Colonic mucosa (tissue), 4 donors: Measurements from ENCODE around the gene TMEM263. TPM values are rescaled to one million over a fixed set of nuclear protein-coding genes. Genes with fewer than 3 reads are reported as not detected.

Experiments
- DNase-seq: peaks from one replicate; pipeline ENCODE4 v3.0.0-alpha.2; 2020
- H3K27ac ChIP-seq: fragments of 200-600 bp; one replicate; pipeline ENCODE4 v1.8.0; 2021
- H3K27me3 ChIP-seq: fragments of 200-600 bp; one replicate; pipeline ENCODE4 v1.8.0; 2021
- H3K36me3 ChIP-seq: fragments of 200-600 bp; one replicate; pipeline ENCODE4 v1.8.0; 2021
- H3K4me1 ChIP-seq: fragments of 200-600 bp; one replicate; pipeline ENCODE4 v1.8.0; 2021; ENCODE audit warnings: mild to moderate bottlenecking
- H3K4me3 ChIP-seq: fragments of 200-600 bp; one replicate; pipeline ENCODE4 v1.8.0; 2021
- H3K9ac ChIP-seq, 2 donors: one replicate each; pipeline ENCODE4 v1.7.0; 2013; ENCODE audit warnings: control low read depth in 2 of 2, low read depth in 2 of 2, low read length in 2 of 2
- H3K9me3 ChIP-seq: fragments of 200-600 bp; one replicate; pipeline ENCODE4 v1.8.0; 2021
- intact Hi-C: fragments of 100-400 bp; cut with DNase I; formaldehyde crosslinking; loops from one replicate; pipeline ENCODE4 v1.14.1; 2022
- total RNA-seq, 2 donors: library from RNA; stranded (reverse); fragmentation: NEBNext Ultra II Directional in 1 of 2; extraction: Animal tissue kit (Norgen Biotek cat#: 25700) in 1 of 2; gene quantifications; one replicate each; pipeline ENCODE4 v1.2.1, GENCODE V29; 2021
- TF ChIP-seq, protein P1 (sequence below): fragments of 200-600 bp; IDR thresholded peaks from one replicate; pipeline ENCODE4 v1.8.0; 2022; ENCODE audit warnings: antibody characterized with exemption, mild to moderate bottlenecking
- donor health status: healthy.
- donor health status: DM: no; HTN: no; CAD: no.
- donor health status: DM: no; HTN: no; CAD: no.

Gene TMEM263
- total RNA-seq, 2 donors from 2014 or later: 29.6 to 41.9 TPM

DNA sequence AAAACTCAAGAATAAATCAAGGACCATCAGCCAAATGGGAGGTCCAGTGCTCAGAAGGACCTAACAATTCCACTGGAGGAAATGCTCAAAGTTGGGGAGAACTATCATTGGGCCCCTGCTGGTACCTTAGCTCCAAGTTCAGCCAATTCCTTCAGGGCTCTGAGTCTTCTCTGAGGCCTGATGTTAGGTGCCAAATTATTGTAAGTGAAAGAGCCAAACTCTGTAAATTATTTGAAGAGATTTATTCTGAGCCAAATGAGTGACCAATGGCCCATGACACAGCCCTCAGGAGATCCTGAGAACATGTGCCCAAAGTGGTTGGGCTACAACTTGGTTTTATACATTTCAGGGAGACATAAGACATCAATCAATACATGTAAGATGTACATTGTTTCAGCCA, 8.2 kb upstream of the TMEM263 start:
- Histone ChIP-seq H3K9me3 (no peaks in the 10 kb centered on the region), H3K4me3 (no peak overlapping the region), H3K9ac (no peak overlapping the region), H3K27me3 (no peaks in the 10 kb centered on the region), H3K27ac (no peak overlapping the region), H3K36me3 (no peaks in the 10 kb centered on the region), H3K4me1 (no peaks in the 10 kb centered on the region)
- intact Hi-C loops: no loop called here
- TF ChIP-seq, protein P1, sequence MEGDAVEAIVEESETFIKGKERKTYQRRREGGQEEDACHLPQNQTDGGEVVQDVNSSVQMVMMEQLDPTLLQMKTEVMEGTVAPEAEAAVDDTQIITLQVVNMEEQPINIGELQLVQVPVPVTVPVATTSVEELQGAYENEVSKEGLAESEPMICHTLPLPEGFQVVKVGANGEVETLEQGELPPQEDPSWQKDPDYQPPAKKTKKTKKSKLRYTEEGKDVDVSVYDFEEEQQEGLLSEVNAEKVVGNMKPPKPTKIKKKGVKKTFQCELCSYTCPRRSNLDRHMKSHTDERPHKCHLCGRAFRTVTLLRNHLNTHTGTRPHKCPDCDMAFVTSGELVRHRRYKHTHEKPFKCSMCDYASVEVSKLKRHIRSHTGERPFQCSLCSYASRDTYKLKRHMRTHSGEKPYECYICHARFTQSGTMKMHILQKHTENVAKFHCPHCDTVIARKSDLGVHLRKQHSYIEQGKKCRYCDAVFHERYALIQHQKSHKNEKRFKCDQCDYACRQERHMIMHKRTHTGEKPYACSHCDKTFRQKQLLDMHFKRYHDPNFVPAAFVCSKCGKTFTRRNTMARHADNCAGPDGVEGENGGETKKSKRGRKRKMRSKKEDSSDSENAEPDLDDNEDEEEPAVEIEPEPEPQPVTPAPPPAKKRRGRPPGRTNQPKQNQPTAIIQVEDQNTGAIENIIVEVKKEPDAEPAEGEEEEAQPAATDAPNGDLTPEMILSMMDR: no peak
- DNase-seq: no peak

DNA sequence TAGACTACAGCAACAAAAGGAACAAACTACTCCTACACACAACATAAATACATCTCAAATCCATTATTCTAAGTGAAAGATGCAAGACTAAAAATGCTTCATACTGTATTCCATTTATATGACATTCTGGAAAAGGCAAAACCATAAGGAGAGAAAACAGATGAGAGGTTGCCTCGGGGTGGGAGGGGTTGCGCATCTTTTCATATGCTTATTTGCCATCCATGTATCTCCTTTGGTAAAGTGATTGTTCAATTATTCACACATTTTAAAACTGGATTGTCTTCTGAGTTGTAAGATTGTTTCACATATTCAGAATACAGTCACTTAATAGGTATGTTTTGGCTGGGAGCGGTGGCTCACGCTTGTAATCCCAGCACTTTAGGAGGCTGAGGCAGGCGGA, 5.1 kb upstream of the TMEM263 start:
- H3K27me3 ChIP-seq: no peaks in the 10 kb centered on the region
- intact Hi-C loops: no loop called here
- H3K27ac ChIP-seq: no peak overlapping the region
- no peaks in the 10 kb centered on the region for H3K4me1 ChIP-seq
- DNase-seq: no peak
- H3K9ac ChIP-seq: no peak overlapping the region
- H3K9me3 ChIP-seq: no peaks in the 10 kb centered on the region
- H3K36me3 ChIP-seq: no peaks in the 10 kb centered on the region
- TF ChIP-seq, protein P1: no peak
- H3K4me3 ChIP-seq: no peak overlapping the region

DNA sequence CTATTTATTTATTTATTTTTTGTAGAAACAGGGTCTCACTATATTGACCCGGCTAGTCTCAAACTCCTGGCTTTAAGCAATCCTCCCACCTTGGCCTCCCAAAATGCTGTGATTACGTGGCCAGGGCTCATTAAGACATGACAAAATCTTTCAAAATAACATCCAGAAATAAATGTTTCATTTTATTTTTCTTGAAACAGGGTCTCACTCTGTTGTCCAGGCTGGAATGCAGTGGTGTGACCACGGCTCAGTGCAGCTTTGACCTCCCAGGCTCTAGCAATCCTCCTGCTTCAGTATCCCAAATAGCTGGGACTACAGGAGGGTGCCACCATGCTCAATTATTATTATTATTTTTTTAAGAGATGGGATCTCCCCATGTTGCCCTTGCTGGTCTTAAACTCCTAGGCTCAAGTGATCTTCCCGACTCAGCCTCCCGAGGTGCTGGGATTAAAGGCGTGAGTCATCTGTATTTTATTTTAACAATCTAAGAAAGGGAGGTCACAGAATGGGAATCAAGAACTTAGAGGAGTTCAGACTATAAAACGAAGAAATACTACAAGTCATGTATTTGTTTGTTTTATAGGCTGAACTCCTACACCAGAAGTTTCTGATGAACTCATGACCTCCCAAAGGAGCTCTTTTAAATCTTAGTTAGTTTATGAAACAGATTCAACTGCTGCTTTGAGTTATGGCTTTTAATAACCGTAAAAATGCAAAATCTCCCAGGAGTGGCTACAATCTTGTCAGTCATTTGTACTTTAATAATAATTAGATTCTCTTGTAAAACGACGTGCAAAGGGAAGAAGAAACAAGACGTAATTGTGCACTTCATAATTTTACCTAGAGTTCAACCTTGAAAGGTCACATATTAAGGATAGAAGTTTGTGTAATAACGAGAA, 2.1 kb upstream of the TMEM263 start:
- intact Hi-C loops: no loop called here

DNA sequence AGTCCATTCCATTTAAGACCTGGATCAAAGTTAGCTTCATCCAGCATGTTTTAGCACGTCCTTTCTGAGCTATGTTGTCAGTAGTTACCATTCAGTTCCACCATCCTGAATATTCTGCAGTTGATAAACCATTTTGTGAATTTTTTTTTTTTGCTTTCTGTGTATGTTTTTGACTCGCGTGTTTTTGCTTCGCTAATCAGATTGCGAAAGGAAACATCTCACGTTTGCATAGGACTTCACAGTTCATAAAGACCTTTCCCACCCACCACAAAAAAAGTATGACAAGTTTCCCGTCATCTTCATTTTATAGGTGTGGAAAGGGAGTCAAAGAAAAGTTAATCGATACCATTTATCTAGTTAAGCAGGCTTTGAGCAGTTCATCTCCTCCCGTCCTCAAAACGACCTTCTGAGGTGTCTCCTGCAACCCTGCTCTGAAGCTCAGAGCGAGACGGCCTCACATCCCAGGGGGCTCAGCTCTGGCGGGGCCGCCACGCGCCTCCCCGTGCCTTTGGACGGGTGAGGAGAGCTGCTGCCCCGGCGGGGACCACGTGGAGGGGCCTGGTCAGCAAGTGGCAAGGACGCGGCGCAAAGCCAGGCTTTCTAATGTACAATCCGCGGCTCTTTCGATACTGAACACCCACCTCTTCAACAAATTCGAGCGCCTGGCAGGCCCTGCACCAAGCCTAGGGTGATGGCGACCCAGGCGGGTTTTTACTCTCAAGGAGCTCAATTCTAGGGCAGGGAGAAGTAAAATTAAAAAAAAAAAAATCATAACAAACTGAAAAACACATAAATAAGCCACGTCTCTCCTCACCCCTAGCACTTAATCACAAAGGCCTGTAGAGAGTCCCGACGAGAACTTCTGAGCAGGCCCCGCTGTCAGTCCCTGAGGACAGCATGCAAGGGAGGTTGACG, 988 bp upstream of the TMEM263 start:
- DNase-seq: peak; percentile 32
- H3K9ac ChIP-seq: peak overlapping the region; percentile 12 to 62
- H3K4me1 ChIP-seq: peaks cover 5% of the 10 kb centered on the region
- no peaks in the 10 kb centered on the region for H3K9me3 ChIP-seq
- TF ChIP-seq, protein P1: no peak
- H3K4me3 ChIP-seq: peak overlapping the region; percentile 79
- H3K27ac ChIP-seq: peak overlapping the region; percentile 93
- intact Hi-C loops: no loop called here
- no peaks in the 10 kb centered on the region for H3K27me3 ChIP-seq
- H3K36me3 ChIP-seq: no peaks in the 10 kb centered on the region

More for the DNA sequence above, 2.1 kb upstream of the TMEM263 start:
- H3K36me3 ChIP-seq: no peaks in the 10 kb centered on the region
- DNase-seq: no peak
- no peak overlapping the region for H3K27ac ChIP-seq
- H3K9me3 ChIP-seq: no peaks in the 10 kb centered on the region
- TF ChIP-seq, protein P1: no peak
- H3K4me1 ChIP-seq: peaks cover 5% of the 10 kb centered on the region
- no peaks in the 10 kb centered on the region for H3K27me3 ChIP-seq
- H3K4me3 ChIP-seq: no peak overlapping the region
- no peak overlapping the region for H3K9ac ChIP-seq

DNA sequence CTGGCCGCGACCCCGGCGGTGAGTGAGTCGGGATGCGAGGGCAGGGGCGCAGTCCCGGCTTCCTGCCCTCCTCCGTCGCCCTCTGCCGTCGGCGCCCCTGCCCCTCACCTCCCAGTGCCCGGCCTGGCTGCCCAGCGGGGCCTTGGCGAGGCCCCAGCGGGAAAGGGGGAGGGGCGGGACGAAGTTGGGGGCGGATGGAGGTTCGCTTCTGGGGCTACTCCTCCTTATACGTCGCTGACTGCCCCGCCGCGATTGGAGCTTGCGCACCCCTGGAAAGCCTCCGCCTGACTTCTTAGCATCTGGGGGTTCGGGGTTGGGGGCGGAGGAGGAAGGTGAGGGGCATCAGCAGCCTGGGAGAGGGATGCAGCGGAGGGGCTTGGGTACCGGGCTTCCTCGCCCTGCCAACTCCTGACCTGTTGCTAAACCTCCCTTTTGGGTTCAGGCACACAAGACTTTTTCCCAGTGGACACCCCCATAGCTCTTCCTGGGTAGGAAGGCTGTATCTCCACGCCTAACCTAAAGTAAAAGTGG, 406 bp downstream of the TMEM263 start:
- peak overlapping the region; percentile 79 for H3K4me3 ChIP-seq
- peak overlapping the region; percentile 93 for H3K27ac ChIP-seq
- DNase-seq: peak; percentile 70
- H3K9ac ChIP-seq: peak overlapping the region; percentile 90 to 92
- intact Hi-C loops: no loop called here
- H3K4me1 ChIP-seq: peaks cover 5% of the 10 kb centered on the region
- H3K9me3 ChIP-seq: no peaks in the 10 kb centered on the region
- no peaks in the 10 kb centered on the region for H3K36me3 ChIP-seq
- no peaks in the 10 kb centered on the region for H3K27me3 ChIP-seq
- TF ChIP-seq, protein P1: no peak
